ENCODE results near the gene SPATA21.

Gene SPATA21

DNA sequence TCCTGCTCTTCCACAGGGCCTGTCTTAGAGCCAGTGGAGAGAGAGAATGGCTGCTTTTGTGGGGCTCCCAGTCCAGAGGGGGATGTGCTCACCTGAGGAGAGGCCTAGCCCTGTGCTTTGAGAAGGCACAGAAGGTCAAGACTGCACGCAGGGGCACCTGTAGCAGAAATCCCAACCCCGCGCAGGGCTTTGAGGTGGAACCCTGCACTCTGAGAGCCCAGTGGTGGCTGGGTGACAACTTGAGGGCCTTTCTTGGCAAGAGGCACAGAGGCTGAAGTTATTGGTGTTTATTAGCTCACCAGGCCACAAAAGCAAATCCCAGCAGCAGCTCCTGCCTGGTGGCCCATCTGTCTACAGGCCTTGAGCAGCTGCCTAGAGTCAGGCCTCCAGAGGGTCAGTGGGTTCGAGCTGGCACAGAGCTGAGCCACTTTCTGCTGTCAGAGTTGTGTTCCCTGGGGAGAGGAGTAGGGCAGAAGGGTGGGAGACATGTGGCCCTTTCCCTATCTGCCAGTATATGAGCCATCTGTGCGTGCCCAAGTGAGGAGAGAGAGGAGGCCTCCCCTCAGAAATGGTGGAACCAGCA is 38.8 kb downstream of the SPATA21 start:
- no peak for DNase-seq (ENCODE audit: extremely low read depth, insufficient read length)
- Histone ChIP-seq H3K27me3 (replicated peaks; ENCODE audit: control insufficient read depth, insufficient read depth, low read length) (no peaks in the 10 kb centered on the region), H3K36me3 (ENCODE audit: control insufficient read depth, insufficient read depth, low read length) (peaks cover 28% of the 10 kb centered on the region), H3K4me3 (replicated peaks; ENCODE audit: low read depth, low read length) (no peak overlapping the region)
- TF ChIP-seq, protein P1, sequence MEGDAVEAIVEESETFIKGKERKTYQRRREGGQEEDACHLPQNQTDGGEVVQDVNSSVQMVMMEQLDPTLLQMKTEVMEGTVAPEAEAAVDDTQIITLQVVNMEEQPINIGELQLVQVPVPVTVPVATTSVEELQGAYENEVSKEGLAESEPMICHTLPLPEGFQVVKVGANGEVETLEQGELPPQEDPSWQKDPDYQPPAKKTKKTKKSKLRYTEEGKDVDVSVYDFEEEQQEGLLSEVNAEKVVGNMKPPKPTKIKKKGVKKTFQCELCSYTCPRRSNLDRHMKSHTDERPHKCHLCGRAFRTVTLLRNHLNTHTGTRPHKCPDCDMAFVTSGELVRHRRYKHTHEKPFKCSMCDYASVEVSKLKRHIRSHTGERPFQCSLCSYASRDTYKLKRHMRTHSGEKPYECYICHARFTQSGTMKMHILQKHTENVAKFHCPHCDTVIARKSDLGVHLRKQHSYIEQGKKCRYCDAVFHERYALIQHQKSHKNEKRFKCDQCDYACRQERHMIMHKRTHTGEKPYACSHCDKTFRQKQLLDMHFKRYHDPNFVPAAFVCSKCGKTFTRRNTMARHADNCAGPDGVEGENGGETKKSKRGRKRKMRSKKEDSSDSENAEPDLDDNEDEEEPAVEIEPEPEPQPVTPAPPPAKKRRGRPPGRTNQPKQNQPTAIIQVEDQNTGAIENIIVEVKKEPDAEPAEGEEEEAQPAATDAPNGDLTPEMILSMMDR (IDR thresholded peaks at IDR 0.05; ENCODE audit: insufficient read depth, low read length, poor library complexity, severe bottlenecking), result no peak

DNA sequence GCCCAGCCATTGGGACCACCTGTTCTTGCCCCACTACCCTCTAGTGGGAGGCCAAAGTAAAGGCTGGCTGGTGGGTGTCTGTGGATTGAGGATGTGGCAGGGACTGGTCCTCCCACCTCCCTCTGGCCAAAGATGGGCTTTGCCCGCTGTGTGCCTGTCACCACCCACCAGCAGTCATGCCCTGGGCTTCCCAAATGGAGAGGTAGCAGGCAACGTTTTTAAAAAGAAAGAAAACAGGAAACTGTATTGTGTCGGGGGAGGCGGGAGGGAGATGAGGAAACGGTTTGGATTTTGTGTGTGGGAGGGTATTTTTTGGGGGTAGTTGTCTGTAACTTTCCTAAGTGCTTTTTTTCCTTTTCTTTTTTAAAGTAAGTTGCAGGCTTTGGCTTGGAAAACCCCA is 40.1 kb downstream of the SPATA21 start:
- no peak for DNase-seq (ENCODE audit: extremely low read depth, insufficient read length)
- no peaks in the 10 kb centered on the region for H3K27me3 ChIP-seq (replicated peaks; ENCODE audit: control insufficient read depth, insufficient read depth, low read length)
- H3K36me3 ChIP-seq (ENCODE audit: control insufficient read depth, insufficient read depth, low read length), result peaks cover 30% of the 10 kb centered on the region
- no peak overlapping the region for H3K4me3 ChIP-seq (replicated peaks; ENCODE audit: low read depth, low read length)
- TF ChIP-seq, protein P1 (IDR thresholded peaks at IDR 0.05; ENCODE audit: insufficient read depth, low read length, poor library complexity, severe bottlenecking), result no peak

DNA sequence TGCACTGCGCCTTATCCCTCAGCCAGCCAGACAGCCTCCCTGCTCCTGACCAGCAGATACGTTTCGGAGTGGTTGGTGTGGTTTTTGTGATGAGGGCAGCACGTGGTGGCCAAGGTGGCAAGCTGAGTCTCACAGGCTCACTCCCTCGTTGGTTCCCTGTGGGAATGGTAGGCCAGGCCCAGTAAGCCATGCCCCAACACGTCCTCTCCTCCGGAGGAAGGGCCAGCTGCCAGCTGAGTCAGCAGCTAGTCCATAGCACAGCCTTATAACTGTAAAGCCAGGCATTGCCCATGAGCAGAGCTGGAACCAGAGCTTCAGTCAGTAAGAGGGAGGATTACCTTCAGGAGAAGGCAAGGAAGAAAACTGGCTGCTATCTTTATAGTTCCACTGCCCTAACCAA is 40.6 kb downstream of the SPATA21 start:
- TF ChIP-seq, protein P1 (IDR thresholded peaks at IDR 0.05; ENCODE audit: insufficient read depth, low read length, poor library complexity, severe bottlenecking), result no peak
- no peak for DNase-seq (ENCODE audit: extremely low read depth, insufficient read length)
- Histone ChIP-seq H3K27me3 (replicated peaks; ENCODE audit: control insufficient read depth, insufficient read depth, low read length) (no peaks in the 10 kb centered on the region), H3K4me3 (replicated peaks; ENCODE audit: low read depth, low read length) (no peak overlapping the region), H3K36me3 (ENCODE audit: control insufficient read depth, insufficient read depth, low read length) (peaks cover 32% of the 10 kb centered on the region)

DNA sequence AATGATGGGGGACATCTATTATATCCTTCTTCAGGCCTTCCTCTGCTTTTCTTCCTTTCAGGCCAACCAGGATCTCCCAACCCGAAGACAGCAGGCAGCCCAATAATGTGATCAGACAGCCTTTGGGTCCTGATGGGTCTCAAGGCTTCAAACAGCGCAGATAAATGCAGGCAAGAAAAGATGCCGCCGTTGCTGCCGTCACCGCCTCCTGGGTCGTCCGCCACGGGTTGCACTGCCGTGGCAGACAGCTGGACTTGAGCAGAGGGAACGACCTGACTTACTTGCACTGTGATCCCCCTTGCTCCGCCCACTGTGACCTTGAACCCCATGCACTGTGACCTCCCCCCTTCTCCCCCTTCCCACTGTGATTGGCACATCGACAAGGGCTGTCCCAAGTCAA is 42.2 kb downstream of the SPATA21 start:
- Histone ChIP-seq H3K36me3 (ENCODE audit: control insufficient read depth, insufficient read depth, low read length) (peaks cover 36% of the 10 kb centered on the region), H3K4me3 (replicated peaks; ENCODE audit: low read depth, low read length) (no peak overlapping the region), H3K27me3 (replicated peaks; ENCODE audit: control insufficient read depth, insufficient read depth, low read length) (no peaks in the 10 kb centered on the region)
- TF ChIP-seq, protein P1 (IDR thresholded peaks at IDR 0.05; ENCODE audit: insufficient read depth, low read length, poor library complexity, severe bottlenecking), result no peak
- DNase-seq (ENCODE audit: extremely low read depth, insufficient read length), result no peak

DNA sequence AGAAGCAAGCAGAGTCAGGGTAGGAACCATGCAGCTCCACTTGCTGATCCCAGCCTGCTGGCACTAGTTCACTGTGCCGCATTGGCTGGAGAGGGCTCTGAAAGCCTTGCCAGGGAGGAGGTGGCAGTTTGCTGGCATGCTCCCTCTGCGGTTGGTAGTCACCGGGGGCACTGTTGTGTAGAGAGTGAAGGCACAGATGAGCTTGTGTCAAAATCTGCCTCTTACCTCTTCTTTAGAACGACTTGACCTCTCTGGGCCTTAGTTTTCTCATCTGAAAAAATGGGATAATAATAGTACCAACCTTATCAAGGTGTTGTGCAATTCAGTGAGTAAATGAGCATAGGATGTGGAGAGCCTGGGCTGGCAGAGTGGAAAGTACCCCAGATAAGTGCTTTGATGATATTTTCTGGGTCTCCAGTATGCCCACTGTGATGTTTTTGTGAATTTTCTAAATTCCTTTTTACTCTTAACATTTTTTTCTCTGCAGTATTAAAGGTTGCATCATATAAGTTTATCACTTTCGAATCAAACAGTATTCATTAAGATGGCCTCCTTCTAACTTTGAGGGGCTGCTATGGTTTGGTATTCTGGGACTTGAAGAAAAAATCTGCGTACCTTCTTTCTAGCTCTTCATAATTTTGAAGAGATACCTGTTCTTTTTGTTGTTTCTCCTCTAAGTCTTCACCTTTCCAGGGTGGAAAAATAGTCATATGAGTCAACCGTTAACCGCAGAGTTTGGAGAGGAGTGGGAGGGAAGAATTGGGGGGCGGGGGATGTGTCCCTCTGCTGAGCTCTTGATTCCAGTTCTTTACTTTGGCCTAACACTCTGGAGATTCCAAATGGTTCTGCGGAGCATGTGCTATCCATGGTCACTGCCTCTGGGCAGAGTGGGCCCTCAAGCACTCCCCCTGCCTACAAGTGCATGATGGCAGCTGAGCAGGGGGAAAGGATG is 43.4 kb downstream of the SPATA21 start:
- Histone ChIP-seq H3K4me3 (replicated peaks; ENCODE audit: low read depth, low read length) (no peak overlapping the region), H3K36me3 (ENCODE audit: control insufficient read depth, insufficient read depth, low read length) (peaks cover 33% of the 10 kb centered on the region), H3K27me3 (replicated peaks; ENCODE audit: control insufficient read depth, insufficient read depth, low read length) (no peaks in the 10 kb centered on the region)
- TF ChIP-seq, protein P1 (IDR thresholded peaks at IDR 0.05; ENCODE audit: insufficient read depth, low read length, poor library complexity, severe bottlenecking), result no peak
- no peak for DNase-seq (ENCODE audit: extremely low read depth, insufficient read length)
